NCI-H187 (cell line): ENCODE data around the gene SHOC2.

Source experiments
- DNase-seq, 2 experiments: peaks; one replicate each; lab custom pipeline; 2025; lab: John Stamatoyannopoulos, UW

SHOC2 gene

GRCh38 chr10:110983466-110983865 lies 64.1 kb downstream of the SHOC2 start:
- DNase-seq = no peak

DNA sequence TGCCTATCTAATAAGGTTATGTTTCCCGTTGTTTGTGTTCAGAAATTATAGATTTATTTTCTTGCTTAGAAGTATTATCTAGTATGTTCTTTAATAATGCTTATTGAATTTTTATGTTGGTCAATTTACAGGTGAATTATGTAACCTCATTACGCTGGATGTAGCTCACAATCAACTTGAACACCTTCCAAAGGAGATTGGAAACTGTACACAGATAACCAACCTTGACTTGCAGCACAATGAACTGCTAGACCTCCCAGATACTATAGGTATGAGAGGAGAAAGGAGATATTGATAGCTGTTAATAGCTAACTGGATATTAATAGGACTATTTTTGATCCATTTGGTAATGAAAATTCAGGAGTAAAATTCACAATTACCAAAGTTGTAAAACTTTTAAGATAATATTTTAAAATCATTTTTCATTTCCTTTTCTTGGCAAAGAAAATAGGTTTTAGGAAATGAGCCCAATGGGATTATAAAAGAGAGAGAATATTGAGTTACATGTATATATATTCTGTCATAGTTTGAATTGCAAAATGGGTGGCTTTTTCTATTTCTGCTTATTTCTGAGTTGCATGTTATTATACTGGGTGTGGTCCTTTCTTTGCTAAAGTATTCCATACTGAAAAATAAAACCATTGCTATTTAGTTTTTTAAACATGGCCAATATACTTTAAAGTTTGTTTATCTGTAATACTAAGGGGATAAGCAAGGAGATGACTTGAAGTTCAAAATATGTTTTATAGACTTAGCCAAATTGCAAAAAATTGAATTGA lies 66.3 kb downstream of the SHOC2 start:
- no peak for DNase-seq

DNA sequence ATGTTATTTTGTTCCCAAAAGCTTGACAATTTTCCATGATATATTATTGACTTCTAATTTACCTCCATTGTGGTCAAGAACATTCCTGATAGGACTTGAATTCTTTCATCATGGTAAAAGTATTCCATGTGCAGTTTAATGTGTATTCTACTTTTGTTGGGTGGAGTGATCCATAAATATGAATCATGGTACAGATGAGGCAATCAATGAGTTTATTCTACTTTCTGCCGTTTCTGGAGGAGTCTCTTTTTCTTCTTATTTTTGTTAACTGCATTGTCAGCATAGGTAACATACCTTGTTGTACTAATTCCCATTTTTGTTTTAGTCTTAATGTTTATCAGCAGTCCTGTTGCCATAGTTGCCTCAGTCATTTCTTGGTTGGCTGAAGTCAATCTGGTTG lies 69.6 kb downstream of the SHOC2 start:
- no peak for DNase-seq

DNA sequence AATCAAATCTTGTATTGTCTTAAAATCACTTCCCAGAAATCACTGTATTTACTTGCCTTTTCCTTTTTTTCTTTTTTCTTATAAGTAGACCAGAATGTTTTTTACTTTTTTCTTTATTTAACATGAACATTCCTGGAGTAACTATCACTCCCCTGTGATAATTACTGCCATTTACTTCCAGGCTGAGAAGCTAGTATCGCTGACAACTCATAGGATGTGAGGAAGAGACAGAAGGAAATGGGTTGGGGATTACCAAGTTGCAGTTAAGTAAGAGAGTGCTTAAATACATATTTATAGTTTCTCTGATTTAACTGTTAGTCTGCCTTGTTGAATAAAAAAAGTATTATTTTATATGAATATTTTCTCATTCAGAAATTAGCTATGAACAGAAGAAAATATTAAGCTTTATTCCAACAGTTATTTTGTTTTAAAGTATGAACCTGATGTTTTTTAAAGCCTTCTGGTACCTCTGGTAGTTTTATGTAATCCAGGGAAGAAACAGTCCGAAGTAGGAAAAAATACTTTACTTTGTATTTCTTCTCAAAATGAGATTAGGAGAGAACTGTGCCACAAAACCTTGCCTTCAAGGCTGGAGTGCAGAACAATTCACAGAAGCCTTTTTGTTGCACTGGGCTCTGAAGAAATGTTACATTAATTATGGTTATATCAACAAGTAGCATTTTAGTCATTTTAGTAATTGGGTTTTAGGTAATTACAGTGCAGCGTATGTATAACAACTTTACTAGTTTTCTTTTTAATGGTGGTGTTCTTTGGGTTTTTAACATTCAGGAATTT lies 72.8 kb downstream of the SHOC2 start:
- DNase-seq = no peak

GRCh38 chr10:110993024-110993693 lies 73.8 kb downstream of the SHOC2 start:
- no peak for DNase-seq

GRCh38 chr10:110994406-110995086 lies 75.1 kb downstream of the SHOC2 start:
- no peak for DNase-seq

DNA sequence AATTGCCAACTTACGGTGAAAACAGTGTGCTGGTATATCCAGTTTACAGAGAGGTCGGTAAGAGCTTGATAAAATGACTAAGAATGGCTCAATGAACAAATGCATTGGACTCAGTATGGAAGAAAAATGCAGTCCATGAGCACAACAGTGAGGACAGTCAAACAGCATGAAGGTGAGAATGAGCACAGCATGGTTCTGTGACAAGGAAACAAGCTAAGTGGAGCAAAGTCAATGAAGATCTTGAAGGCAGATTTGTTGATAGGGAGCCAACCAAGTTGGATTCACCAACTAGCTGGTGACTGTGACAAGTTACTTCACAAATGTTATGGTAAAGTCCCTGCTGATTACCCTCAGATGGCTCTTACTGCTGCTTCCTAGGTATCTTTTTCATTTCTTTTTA lies 75.9 kb downstream of the SHOC2 start:
- DNase-seq = no peak

DNA sequence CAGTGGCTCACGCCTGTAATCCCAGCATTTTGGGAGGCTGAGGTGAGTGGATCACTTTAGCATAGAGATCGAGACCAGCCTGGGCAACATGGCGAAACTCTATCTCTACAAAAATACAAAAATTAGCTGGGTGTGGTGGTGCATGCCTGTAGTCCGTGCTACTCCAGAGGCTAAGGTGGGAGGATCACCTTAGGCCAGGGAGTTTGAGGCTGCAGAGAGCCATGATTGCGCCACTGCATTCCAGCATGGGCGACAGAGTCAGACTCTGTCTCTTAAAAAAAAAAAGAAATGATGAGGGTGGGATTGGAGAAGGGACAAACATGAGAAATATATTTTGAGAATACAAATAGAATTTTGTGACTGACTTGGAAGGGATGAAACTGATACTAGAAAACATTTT lies 76.9 kb downstream of the SHOC2 start:
- no peak for DNase-seq

DNA sequence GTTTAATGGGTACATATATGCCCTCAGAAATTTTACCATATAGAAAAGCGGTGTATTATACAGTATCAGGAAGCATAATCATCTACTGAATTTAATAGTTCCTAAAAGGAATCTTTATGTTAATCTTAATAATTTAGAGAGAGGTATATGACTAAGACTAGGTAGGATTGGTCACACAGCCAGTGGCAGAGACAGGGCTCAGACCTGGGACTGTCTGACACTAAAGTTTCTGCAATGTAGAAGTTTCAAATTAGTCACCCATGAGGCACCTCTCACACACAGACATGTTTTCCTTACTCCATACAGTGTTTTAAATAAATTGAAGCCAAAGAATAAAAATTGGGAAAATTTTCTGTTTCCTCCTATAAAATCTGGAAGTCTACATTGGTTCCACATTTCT lies 84.6 kb downstream of the SHOC2 start:
- DNase-seq = no peak

DNA sequence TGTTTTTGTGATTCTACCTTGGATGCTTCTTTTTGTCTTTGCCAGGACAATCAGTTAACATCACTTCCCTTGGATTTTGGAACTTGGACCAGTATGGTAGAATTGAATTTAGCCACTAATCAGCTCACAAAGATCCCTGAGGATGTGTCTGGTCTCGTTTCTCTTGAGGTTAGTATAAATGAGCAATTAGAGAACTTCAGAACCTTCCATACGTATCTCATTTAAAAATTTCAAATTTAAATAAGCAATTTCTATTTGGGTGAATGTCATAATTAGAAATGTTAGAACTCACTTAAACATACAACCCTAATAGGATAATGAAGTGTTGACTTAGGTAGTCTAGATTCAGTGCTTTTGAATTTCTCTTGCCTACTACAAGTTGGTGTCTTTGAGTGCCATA lies 88.1 kb downstream of the SHOC2 start:
- no peak for DNase-seq

GRCh38 chr10:111015181-111015580 lies 95.8 kb downstream of the SHOC2 start:
- no peak for DNase-seq

GRCh38 chr10:111017098-111017497 lies 97.7 kb downstream of the SHOC2 start:
- no peak for DNase-seq

GRCh38 chr10:111018021-111018420 lies 98.6 kb downstream of the SHOC2 start:
- DNase-seq = no peak

DNA sequence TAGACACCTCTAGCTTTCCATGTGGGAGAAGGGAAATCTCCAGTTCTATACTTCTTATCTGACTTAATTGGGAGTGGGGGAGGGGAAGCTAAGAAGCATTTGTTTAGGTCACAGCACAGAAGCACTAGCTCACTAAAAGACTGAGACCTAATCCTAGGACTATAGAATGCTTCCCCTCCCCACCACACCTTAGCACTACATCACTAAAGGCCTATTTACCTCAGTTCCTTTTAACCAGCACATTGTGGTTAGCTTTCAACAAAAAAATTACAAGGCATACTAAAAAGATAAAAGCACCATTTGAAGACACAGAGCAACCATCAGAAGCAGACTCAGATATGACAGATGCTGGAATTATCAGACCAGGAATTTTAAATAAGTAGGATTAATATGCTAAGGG lies 103.7 kb downstream of the SHOC2 start:
- no peak for DNase-seq

DNA sequence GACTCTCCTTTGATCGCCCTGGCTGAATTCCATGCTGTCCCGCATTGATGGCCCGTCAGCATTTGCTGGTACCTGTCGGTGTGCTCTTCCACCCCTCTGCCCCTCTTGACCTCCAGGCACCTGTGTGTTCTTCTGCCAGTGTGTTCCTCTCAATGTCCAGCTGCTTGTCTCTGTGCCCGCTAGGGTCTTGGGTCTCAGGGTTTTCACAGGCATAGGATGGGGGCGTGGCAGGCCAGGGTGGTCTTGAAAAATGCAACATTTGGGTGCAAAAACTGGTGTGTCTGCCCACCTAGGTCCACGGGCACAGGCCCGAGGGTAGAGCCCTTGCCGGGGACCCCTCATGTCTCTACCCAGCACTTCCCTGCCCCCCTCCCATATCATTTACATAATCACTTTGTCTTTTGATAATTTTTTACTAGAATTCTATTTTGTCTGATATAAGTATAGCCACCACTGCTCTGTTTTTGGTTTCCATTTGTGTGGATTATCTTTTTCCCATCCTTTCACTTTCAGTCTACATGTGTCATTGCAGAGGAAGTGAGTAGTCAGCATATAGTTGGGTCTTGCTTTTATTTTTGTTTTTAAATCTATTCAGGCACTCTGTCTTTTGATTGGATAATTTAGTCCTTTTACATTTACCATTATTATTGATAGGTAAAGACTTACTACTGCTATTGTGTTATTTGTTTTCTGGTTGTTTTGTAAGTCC lies 110.8 kb downstream of the SHOC2 start:
- DNase-seq = no peak

DNA sequence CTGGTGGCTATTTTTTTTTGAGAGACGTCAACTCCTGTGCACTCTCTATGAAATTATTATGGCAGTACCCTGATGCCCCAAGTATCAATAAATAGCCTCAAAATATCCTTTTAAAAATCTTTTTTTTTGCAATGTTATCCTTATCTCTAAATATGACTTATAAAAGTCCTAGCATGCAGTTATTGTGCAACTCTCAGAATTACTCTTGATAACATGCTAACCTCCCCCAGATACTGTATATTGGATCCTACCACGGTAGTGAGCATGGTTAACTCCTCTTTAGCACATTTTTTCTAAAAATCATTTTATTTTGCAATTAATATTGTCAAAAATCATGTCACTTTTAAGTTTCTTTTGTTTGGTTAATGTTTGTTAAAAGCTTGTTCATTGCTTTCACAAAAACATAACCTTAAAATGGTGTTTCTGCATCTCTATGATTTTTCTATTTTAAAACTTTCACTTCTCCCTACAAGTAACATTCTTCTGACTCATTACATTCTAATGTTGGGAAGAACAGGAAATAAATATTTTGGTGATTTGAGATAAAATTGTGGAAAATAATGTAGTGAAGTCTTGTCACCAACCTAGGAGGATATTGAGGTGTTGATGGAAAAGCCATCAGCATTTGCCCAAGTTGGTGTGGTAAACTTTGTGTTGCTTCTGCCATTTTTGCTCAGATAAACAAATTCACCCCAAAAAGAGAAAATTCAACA lies 115.3 kb downstream of the SHOC2 start:
- DNase-seq = no peak

DNA sequence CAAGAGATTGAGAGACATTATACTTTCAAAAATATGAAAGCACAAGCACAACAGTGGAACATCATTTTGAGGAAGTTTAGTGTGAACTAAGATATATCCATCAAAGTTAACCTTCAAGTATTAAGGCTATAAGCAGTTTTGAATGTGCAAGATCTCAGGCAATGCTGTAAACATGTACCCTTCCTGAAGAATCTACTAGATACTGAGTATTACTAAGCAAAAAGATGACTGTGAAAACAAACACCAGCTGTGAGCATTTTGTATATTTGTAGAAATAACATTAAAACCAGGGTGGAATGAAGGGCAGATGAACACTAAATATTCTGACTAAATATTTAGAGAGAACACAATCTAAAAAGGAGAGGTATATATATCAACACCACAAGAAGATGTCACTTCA lies 116.1 kb downstream of the SHOC2 start:
- no peak for DNase-seq

DNA sequence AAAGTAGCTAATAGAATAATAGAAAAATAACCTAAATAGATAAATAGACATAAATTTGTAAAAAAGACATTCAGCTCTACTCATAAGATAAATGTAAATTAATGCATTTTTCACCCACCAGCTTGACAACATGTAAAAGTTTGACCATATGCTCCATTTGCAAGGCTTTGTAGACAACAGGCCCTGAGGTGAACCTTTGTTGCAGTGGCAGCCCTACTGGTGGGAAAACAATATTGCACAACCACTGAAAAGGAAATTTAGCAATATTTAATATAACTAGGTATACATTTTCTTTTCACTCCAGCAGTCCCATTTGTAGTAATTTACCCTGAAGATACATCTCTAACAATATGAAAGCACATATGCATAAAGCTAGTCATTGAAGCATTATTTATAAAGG lies 118.5 kb downstream of the SHOC2 start:
- no peak for DNase-seq

DNA sequence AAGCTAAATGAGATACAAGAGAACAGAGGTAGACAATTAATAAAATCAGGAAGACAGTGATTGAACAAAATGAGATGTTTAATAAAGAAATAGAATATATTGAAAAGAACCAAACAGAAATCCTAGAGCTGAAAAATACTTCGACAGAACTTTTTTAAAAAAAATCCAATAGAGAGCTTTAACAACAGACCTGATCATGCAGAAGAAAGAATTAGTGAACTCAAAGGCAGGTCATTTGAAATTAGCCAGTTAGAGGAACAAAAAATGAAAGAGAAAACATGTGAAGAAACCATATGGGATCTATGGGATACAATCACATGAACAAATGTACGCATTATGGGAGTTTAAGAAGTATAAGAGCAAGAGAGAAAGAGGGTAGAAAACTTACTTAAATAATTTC lies 120.1 kb downstream of the SHOC2 start:
- DNase-seq = no peak

DNA sequence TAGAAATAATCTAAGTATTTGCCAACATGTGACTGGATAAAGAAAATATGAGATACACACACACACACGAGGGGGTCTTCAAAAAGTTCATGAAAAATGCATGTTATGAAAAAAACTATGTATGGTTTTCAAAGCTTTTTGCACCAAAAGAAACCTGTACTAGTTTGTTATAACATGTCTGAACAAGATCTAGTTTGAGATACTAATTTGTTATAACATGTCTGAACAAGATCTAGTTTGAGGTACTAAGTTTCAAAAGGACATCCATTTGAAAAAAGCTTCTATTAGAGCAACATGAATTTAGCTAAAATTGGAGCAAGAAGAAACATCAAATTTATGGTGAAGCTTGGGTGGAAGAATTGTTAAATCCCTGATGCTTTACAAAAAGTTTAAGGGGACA lies 137.6 kb downstream of the SHOC2 start:
- no peak for DNase-seq
